GM18526 (cell line): ENCODE data around the gene CHN2.

Experiments
- POLR2A ChIP-seq: IDR thresholded peaks from 3 replicates; pipeline ENCODE4 v1.6.1; 2011; ENCODE audit not compliant: insufficient read length; ENCODE audit errors: extremely low read depth

The CHN2 gene

DNA sequence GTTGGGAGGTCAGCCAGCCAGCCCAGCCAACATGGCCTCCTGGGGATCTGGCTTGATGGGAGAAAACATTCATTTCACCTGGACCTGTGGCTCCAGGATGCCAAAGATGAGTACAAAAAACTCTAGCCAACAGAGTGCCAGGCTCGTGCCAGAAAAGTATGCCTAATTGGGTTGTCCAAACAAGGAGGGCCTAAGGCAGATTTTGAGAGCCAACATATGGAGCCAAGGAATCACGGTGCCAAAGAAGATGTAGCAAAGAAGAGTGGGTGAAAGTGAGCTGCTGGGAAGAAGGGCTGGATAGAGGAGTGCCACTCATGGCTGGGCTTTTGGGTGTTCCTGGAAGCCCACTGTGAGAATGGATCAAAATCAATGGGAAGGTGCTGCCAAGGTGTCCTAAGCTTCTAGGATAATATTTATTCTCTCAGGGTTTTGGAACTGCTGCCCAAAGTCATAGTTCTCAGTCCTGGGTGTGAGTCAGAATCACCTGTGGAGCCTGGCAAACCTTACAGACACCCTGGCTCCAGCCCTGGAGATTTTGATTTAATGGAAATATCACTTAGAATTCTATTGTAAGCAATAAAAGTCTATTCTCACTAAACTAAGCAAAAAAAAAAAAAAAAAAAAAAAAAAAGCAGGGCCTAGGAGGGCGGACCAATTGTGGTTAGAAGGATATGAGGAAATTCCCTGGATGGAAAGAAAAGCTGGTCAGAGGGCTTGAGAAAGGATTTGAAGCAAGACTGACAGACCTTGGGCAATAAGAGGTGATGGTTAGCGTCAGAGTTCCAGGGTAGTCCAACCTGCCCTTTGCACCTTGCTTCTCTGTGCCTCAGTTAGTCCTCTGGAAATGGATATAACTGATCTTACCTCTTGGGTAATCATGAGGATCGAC, 186.9 kb downstream of the CHN2 start:
- TF ChIP-seq POLR2A, result no peak

DNA sequence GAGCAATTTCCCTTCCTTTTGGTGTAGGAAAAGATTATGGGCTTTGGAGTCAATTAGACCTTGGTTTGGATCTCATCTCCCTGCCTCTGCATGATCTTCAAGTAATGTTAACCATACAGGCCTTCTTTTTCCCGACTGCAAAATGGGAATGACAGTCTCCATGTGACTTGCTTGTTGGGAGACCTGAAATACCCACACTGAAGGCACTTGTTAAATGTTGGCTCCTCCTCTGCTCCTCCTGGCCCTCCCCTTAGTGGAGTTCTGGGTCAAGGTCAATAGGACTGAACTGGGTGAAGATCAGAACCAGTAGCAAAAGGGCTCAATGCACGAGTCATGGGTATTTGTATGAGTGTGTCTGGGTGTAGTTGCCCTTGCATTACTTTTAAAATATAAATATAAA, 189.7 kb downstream of the CHN2 start:
- TF ChIP-seq POLR2A, result no peak

DNA sequence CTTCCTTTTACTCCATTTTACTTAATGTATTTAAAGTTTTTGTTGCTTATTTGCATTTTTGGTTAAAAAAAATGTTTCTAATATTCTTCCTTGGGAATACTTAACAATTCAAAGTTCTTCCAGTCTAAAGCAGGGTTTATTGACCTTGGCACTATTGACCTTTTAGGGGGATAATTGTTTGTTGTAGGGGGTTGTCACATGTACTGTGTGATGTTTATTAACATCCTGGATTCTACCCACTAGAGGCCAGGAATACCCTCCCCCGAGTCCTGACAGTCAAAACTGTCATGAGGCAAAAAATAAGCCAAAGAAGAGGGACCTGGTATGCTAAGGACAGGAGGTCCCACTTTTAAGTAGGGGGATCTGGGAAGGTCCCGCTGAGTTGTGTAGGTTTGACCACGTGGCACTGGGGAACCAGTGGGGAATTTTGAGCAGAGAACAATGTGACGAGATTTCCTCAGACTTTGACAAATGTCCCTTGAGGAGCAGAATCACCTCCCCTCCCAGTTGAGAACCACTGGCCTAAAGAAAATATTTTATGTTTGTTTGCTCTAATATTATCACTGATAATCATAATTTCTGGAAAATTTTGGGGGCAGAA, 190.7 kb downstream of the CHN2 start:
- TF ChIP-seq POLR2A, result no peak

DNA sequence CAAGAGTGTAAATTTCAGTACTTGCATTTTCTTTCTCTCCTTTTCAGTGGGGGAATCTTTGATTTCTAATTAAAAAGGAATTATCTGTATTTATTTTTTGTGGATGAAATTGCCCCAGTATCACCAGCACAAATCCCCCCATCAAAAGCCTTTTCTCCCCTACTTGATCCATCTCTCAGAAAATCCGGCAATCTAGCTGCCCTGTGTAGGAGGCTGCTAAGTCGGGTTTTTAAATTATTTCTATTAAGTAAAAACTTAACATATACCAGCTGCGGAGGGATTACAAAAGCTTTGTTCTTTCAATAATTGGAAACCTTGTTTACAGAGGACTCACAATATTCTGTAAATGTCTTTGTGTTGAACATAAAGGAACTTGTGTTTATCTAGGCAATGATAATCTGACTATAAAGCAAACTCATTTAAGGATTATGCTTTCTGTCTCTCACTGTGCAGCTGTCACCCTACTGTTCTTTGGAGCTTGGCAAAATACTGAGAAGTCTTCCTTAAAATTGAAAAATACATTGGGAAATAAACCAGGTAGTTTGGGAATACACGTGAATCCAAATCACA, 191.7 kb downstream of the CHN2 start:
- no peak for TF ChIP-seq POLR2A

DNA sequence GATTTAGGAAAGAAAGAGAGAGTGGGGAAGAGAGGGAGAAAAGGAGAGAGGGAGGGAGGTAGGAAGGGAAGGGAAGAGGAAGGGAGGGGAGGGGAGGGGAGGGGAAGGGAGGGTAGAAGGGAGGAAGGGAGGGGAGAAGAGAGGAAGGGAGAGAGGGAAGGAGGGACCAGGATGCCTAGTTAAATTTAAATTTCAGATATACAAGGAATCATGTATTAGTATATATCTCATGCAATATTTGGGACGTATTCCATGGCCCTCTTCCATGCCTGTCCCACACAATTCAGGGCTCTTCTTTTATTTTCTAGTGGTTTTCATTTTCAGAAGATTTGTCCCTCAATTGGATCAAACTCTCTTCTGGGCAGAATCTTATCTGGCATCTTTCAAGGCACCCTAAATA, 196.7 kb downstream of the CHN2 start:
- no peak for TF ChIP-seq POLR2A

DNA sequence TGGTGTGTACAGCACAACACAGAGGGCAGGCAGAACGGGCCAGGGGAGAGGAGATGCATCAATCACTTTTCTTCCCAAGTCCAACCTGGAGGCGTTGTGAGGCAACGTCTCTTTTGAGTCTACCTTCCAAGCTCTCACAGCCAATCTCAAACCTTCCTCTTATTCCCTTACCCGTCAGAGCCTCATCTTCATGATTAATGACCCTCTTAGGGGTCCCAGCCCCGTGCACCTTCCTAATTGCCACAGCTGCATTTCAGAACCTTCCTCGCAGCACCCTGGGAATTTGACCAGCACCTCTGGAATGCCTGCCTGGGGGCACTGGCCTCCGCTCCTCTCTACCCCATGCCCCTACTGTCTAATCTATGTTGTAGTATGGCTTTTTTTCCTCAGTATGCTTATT, 199.7 kb downstream of the CHN2 start:
- TF ChIP-seq POLR2A, result no peak

DNA sequence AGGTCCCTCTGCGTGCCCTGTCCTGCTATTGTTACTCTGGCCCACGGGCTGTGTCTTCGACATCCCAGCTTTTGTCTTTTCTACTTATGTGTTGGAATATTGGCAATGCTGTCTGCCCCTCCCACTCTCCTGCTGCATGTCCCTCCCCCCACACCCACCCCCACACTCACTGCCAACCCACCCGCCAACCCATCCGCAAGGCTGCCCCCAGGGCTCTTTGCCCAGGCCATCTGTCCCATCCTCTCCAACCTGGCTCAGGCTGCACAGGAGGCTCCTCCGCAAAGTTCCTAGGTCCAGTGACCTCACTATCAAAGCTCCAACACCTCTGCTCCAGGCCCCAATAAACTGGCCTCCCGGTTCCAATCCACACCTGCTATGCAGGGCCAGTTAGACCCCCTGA, 202.0 kb downstream of the CHN2 start:
- TF ChIP-seq POLR2A, result no peak

DNA sequence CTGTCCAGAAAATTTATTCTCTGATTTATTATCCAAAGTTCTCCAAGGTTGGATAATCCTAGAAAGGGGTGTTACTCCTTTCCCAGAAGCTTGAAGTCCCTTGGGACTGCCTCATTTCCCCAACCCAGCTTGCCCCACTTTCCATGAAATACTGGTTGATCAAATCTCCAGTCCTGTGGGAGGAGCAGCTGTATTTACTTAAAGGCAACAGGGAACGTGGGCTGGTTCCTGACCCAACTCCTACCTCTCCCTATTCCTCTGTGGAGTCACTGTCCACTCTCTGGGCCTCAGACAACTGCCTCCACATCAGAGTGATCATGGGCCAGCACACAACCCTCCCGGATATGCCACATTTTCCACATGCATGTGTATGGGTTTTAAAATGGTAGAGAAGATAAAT, 202.8 kb downstream of the CHN2 start:
- no peak for TF ChIP-seq POLR2A

DNA sequence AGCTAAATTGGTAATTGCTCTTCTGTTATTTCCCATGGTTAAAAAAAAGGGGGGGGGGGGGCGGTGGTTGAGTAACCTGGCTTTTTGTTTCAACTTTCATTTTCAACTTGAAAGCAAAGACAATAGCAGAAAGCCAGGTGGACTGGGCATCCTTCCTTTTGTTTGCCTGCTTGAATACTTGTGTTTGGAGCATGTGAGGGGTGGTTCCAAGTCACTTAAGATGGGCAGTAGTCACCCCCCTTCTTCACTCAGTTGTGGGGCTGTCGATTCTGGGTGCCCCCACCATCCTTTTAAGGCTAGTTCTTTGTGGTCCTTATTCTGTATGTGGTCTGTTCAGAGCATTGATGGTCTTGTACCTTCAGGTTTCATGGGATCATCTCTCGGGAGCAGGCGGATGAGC, 203.4 kb downstream of the CHN2 start:
- TF ChIP-seq POLR2A, result no peak

DNA sequence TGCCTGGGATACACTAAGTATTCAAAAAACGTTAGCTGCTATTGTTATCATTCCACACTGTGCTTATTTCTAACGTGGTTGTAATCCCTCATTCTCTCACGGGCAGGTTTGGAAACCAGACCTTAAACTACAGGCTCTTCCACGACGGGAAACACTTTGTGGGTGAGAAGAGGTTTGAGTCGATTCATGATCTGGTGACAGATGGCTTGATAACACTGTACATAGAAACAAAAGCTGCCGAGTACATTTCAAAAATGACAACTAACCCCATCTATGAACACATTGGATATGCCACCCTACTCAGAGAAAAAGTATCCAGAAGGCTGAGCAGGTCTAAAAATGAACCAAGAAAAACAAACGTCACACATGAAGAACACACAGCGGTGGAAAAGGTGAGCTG, 205.9 kb downstream of the CHN2 start:
- TF ChIP-seq POLR2A, result no peak

DNA sequence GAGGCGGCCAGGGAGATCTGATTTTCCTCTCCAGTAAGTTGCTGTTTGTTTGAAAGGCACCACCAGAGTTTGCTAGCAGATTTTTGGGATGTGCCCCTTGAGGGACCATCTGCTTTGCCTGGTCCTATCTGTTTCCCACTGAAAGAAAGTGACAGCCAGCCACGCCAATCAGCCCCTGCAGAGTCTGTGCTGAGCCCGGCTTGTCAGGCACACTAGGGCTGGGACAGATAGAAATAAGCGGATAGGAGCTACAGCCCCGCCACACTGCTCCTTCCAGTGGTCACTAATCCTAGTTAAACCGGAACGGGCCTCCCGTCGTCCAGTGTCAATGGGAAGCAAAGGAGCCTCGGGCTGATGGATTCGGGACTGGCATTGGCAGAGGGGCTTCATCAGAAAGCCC, 207.2 kb downstream of the CHN2 start:
- no peak for TF ChIP-seq POLR2A

DNA sequence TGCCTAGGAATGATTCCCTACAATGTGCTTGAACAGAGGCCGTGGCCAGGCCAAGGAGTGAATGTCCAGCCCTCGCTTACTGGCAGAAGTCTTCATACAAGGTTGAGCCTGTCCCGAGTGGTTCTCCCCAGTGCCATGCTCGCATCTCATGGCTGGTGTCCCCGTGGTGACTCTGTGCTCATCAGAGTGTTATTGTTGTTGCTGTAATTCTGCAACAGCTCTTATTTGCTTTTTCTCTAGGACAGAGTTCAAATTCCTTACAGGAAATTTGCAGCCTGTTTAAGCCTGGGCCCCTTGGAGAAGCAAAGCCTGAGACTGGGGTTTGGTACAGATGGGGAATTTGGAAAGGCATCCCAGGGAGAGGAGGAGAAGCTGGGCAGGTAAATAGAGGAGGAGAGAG, 211.3 kb downstream of the CHN2 start:
- TF ChIP-seq POLR2A, result no peak

DNA sequence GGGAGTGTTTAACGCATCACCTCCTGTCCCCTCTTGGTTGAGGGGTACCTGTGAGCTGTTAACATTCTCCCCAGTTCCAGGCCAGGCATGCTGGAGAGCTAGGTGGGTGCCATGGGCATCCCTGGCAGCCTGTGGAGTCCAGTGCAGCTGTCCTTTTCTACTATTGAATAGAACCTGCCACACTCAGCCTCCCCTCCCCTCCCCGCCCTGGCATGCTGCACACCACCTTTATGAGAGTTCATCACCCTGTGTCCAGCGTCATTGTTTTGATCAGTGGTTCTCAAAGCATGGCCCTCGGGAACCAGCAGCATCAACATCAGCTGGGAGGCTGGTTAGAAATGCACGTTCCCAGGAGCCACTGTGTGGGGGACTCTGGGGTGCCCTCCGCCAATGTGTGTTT, 211.8 kb downstream of the CHN2 start:
- no peak for TF ChIP-seq POLR2A

DNA sequence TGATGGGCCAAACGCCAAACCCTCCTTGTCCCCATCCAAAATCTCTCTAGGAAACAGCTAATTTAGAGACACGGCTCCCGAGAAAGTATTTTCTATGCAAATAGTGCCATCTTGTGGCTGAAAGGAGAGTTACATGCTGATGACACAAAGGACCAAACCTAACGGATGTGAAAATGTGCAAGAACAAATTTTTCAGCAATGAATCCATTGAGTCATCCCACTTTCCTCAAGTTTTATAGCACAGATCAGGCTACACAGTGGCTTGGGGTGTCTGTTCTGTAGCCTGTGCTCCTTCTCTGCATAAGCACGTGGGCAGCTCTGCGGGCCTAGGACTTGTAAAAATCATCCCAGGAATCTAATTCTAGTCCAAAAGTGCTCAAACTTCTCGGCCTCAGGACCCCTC, 214.3 kb downstream of the CHN2 start:
- TF ChIP-seq POLR2A, result no peak

DNA sequence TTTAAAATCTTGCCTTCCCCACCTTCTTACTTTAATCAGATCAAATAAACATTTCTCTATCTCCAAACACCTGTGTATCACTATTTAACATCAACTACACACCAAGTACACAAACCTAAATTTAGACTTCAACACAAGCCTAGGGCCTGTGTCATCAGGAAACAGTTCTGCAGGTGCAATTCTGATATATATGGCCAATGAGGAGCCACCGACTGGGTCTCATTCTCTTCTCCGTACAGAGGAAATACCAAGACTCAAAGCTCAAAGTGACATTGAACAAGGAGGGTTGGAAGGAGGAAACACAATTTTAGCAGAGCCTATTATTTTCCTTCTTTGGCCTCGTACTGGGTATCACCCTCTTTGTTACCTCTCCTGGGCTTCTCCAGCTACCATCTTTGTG, 216.4 kb downstream of the CHN2 start:
- no peak for TF ChIP-seq POLR2A

DNA sequence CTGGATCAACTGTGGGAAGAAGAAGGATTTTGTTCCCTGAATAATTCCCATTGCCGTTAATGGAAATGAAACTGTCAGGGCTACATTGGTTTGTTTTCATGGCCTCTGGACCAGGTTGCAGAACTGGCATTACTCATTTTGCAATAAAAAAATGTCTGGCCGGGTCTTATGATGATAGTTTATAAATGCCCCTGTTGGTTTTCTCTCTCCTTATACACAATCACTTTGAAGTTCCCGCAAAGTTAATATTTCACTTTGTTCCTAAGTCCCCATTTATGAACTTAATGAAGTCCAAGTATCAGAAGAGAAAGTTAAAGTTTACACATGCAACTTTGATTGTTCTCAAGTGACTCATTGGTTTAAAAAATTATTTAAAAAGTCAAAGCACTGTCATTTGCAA, 218.3 kb downstream of the CHN2 start:
- TF ChIP-seq POLR2A, result no peak
